Neural progenitor cell (in vitro differentiated cells): ENCODE results near the gene NOTUM. TPM values are rescaled to one million over a fixed set of nuclear protein-coding genes. Genes with fewer than 3 reads are reported as not detected.

Source experiments
- DNase-seq: peaks from one replicate; pipeline ENCODE4 v3.0.0-alpha.2; 2016; ENCODE audit warnings: low spot score
- H2AFZ ChIP-seq: fragments of 200-600 bp; sonication (generic); replicated peaks from 2 replicates; pipeline ENCODE4 v1.6.1; 2016; ENCODE audit warnings: antibody characterized with exemption
- H3F3A ChIP-seq: fragments of 200-600 bp; sonication (generic); 2 replicates; pipeline ENCODE4 v1.6.1; 2016; ENCODE audit warnings: antibody characterized with exemption, low read depth
- H3K27ac ChIP-seq: fragments of 200-600 bp; sonication (generic); 2 replicates; pipeline ENCODE4 v1.5.1; 2016; ENCODE audit warnings: mild to moderate bottlenecking
- H3K27me3 ChIP-seq: fragments of 200-600 bp; sonication (generic); 2 replicates; pipeline ENCODE4 v1.6.1; 2016; ENCODE audit warnings: mild to moderate bottlenecking, moderate library complexity
- H3K36me3 ChIP-seq: fragments of 200-600 bp; sonication (generic); 2 replicates; pipeline ENCODE4 v1.5.1; 2016
- H3K4me1 ChIP-seq: fragments of 200-600 bp; sonication (generic); 2 replicates; pipeline ENCODE4 v1.6.1; 2016; ENCODE audit warnings: mixed run types
- H3K4me2 ChIP-seq: fragments of 200-600 bp; sonication (generic); 2 replicates; pipeline ENCODE4 v1.6.1; 2016
- H3K4me3 ChIP-seq: fragments of 200-600 bp; sonication (generic); 2 replicates; pipeline ENCODE4 v1.5.1; 2016
- H3K79me2 ChIP-seq: fragments of 200-600 bp; sonication (generic); 2 replicates; pipeline ENCODE4 v1.6.1; 2016; ENCODE audit warnings: low read depth
- H3K9ac ChIP-seq: fragments of 200-600 bp; sonication (generic); 2 replicates; pipeline ENCODE4 v1.6.1; 2016
- H3K9me3 ChIP-seq: fragments of 200-600 bp; sonication (generic); 2 replicates; pipeline ENCODE4 v1.5.1; 2016; ENCODE audit warnings: low read depth
- H4K20me1 ChIP-seq: fragments of 200-600 bp; sonication (generic); 2 replicates; pipeline ENCODE4 v1.6.1; 2016; ENCODE audit warnings: low read depth
- H3K27ac Mint-ChIP-seq: 3 replicates; pipeline ENCODE4 v1.8.0; 2021; ENCODE audit warnings: mixed read lengths
- H3K27me3 Mint-ChIP-seq: 2 replicates; pipeline ENCODE4 v1.8.0; 2022; ENCODE audit warnings: low read depth, mild to moderate bottlenecking, inconsistent platforms, moderate library complexity, mixed read lengths; ENCODE audit not compliant: insufficient read depth
- H3K36me3 Mint-ChIP-seq: 3 replicates; pipeline ENCODE4 v1.8.0; 2021; ENCODE audit warnings: mixed read lengths
- H3K4me1 Mint-ChIP-seq: 3 replicates; pipeline ENCODE4 v1.8.0; 2021; ENCODE audit warnings: mixed read lengths
- H3K4me3 Mint-ChIP-seq: 3 replicates; pipeline ENCODE4 v1.8.0; 2021; ENCODE audit warnings: mild to moderate bottlenecking, moderate library complexity, mixed read lengths
- H3K9me3 Mint-ChIP-seq: 3 replicates; pipeline ENCODE4 v1.8.0; 2020; ENCODE audit warnings: mixed read lengths
- EZH2 ChIP-seq: fragments of 200-600 bp; sonication (generic); IDR thresholded peaks from 2 replicates; pipeline ENCODE4 v1.6.1; 2017; ENCODE audit warnings: antibody characterized with exemption, mild to moderate bottlenecking, moderate library complexity
- EZH2phosphoT487 ChIP-seq: fragments of 200-600 bp; sonication (generic); IDR thresholded peaks from 2 replicates; pipeline ENCODE4 v1.6.1; 2017; ENCODE audit warnings: antibody characterized with exemption
- total RNA-seq: library from RNA; depleted of rRNA; stranded (reverse); fragments of >200 nt; gene quantifications from 2 replicates; pipeline ENCODE4 v1.2.3, GENCODE V29; 2015; ENCODE audit warnings: low replicate concordance
- TF ChIP-seq, protein P1 (sequence below): fragments of 200-600 bp; sonication (generic); IDR thresholded peaks from 2 replicates; pipeline ENCODE4 v1.5.1; 2017; ENCODE audit warnings: antibody characterized with exemption, mild to moderate bottlenecking

Gene NOTUM
- total RNA-seq, 1 donor from 2014 or later, result not detected

DNA sequence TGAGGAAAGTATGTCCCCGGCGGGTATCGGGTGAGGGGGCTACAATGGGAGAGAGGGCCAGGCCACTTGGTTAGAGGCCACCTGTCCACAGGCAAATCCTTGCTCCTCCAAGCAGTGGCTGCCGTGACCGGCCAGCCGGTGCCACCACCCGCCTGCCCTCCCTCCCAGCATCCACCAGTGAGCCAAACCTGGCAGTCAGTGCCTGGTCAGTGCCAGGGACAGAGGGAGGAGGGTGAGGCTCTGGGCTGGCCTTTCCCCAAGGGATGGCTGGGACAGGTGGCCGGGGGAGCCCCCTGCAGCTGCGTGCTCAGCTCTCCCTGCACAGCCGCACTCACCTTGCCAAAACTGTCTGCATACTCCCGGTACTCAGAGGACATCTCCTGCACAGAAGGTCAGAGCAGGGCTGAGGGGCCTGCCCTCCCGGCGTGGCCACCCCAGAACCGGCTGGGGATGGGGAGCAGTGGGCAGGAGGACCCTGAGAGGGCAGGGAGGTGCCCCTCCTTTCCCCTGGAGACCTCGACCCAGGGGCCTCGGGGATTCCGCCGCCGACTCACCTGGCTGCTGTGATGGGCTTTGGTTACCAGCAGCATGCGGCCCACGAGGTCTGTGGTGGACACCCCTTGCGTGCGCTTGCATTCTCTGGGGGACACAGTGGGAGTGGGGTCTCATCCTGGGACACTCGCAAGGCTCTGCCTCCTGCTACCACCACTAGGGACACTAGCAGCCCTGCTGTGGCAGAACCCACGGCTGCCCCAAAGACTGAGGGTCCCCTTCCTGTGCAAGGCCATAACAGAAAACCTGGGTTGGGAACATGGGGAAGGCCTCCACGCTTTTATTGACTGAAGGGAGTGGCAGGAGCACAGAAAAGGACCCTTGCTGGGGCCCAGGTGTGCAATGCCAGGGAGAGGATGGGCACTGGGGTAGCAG lies 53.5 kb downstream of the NOTUM start:
- Mint-ChIP-seq H3K9me3 (no peaks in the 10 kb centered on the region), H3K27me3 (peaks cover 5% of the 10 kb centered on the region), H3K4me3 (no peak overlapping the region), H3K27ac (no peak overlapping the region), H3K4me1 (peaks cover 9% of the 10 kb centered on the region), H3K36me3 (no peaks in the 10 kb centered on the region)
- H3K9ac ChIP-seq, result no peak overlapping the region
- H3F3A ChIP-seq, result peaks cover 26% of the 10 kb centered on the region
- DNase-seq, result no peak
- no peak overlapping the region for H3K4me2 ChIP-seq
- H3K27me3 ChIP-seq, result peaks cover 29% of the 10 kb centered on the region
- TF ChIP-seq, protein P1, sequence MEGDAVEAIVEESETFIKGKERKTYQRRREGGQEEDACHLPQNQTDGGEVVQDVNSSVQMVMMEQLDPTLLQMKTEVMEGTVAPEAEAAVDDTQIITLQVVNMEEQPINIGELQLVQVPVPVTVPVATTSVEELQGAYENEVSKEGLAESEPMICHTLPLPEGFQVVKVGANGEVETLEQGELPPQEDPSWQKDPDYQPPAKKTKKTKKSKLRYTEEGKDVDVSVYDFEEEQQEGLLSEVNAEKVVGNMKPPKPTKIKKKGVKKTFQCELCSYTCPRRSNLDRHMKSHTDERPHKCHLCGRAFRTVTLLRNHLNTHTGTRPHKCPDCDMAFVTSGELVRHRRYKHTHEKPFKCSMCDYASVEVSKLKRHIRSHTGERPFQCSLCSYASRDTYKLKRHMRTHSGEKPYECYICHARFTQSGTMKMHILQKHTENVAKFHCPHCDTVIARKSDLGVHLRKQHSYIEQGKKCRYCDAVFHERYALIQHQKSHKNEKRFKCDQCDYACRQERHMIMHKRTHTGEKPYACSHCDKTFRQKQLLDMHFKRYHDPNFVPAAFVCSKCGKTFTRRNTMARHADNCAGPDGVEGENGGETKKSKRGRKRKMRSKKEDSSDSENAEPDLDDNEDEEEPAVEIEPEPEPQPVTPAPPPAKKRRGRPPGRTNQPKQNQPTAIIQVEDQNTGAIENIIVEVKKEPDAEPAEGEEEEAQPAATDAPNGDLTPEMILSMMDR, result peak; percentile 4
- no peak for TF ChIP-seq EZH2phosphoT487
- no peak for TF ChIP-seq EZH2
- H3K27ac ChIP-seq, result no peak overlapping the region
- H3K36me3 ChIP-seq, result no peaks in the 10 kb centered on the region
- H3K9me3 ChIP-seq, result no peaks in the 10 kb centered on the region
- no peak overlapping the region for H3K4me3 ChIP-seq
- H4K20me1 ChIP-seq, result peaks cover 28% of the 10 kb centered on the region
- H3K4me1 ChIP-seq, result peaks cover 6% of the 10 kb centered on the region
- H3K79me2 ChIP-seq, result no peaks in the 10 kb centered on the region
- no peak overlapping the region for H2AFZ ChIP-seq

DNA sequence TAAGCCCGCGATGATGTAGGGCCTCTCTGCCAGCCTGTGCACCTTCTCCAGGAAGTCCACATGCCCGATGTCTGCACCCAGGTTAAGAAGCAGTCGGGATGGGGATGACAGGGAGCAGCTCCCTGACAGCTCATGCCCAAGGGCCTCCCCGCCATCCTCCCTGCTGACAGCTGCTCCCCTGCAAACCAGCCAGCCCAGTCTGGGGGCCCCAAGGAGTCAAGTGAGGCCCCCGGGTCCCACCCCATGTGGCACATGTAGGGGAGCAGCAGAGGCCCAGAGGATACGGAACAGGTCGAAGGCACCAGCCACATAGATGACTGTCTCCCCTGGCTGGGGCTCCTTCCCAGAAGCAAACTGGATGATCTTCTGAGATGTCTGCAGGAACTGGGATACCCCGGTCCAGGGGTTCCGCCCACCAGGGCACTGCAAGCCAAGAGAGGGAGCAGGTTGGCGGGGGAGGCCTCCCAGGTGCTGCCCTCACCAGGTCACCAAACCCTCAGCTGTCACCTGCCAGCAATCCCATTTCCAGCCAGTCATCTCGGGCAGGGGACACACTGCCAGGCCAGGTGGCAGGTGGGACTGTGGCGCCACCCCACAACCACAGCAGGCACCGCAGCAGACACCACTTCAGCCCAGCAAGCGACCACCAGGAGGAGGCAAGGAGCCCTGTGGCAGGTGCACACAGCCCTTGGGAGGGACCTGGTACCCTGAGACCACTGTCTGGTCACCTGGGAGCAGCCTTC lies 54.3 kb downstream of the NOTUM start:
- no peak overlapping the region for H2AFZ ChIP-seq
- Mint-ChIP-seq H3K4me3 (no peak overlapping the region), H3K36me3 (no peaks in the 10 kb centered on the region), H3K9me3 (no peaks in the 10 kb centered on the region), H3K27me3 (peaks cover 5% of the 10 kb centered on the region), H3K27ac (no peak overlapping the region), H3K4me1 (peaks cover 9% of the 10 kb centered on the region)
- H3K27ac ChIP-seq, result no peak overlapping the region
- H3K4me2 ChIP-seq, result no peak overlapping the region
- H3K4me1 ChIP-seq, result peaks cover 9% of the 10 kb centered on the region
- TF ChIP-seq, protein P1, result peak; percentile 26
- TF ChIP-seq EZH2phosphoT487 (no peak), EZH2 (no peak)
- H4K20me1 ChIP-seq, result peaks cover 23% of the 10 kb centered on the region
- no peaks in the 10 kb centered on the region for H3K36me3 ChIP-seq
- peaks cover 37% of the 10 kb centered on the region for H3K27me3 ChIP-seq
- H3K79me2 ChIP-seq, result no peaks in the 10 kb centered on the region
- no peak overlapping the region for H3K4me3 ChIP-seq
- H3K9me3 ChIP-seq, result no peaks in the 10 kb centered on the region
- DNase-seq, result no peak
- H3K9ac ChIP-seq, result no peak overlapping the region
- peaks cover 18% of the 10 kb centered on the region for H3F3A ChIP-seq

DNA sequence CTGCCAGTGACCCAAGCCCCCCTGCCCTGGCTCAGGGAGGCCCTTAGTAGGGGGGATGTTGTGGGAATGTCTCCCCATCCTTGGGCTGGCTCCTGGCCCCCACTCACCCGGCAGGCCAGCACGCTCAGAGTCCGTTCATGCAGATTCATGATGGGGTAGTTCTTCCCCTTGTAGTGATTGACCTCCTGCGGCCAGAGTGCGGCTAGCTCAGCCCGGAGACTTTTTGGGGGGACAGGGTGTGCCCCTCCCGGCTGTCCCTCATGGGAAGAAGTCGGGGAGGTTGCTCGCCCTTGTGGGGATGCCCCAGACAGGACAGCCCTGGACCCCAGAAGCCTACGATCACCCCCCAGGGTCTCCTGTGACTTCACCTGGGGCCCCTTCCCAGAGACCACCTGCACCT lies 55.0 kb downstream of the NOTUM start:
- Histone ChIP-seq H3K4me3 (no peak overlapping the region), H3K79me2 (no peaks in the 10 kb centered on the region), H2AFZ (no peak overlapping the region), H3K4me2 (no peak overlapping the region), H3K27ac (no peak overlapping the region), H4K20me1 (peaks cover 26% of the 10 kb centered on the region), H3K9ac (no peak overlapping the region), H3K4me1 (peaks cover 11% of the 10 kb centered on the region), H3F3A (peaks cover 19% of the 10 kb centered on the region), H3K27me3 (peaks cover 44% of the 10 kb centered on the region), H3K36me3 (no peaks in the 10 kb centered on the region), H3K9me3 (no peaks in the 10 kb centered on the region)
- Mint-ChIP-seq H3K27ac (no peak overlapping the region), H3K4me1 (peaks cover 12% of the 10 kb centered on the region), H3K9me3 (no peaks in the 10 kb centered on the region), H3K4me3 (no peak overlapping the region), H3K27me3 (peaks cover 12% of the 10 kb centered on the region), H3K36me3 (peaks cover 3% of the 10 kb centered on the region)
- no peak for DNase-seq
- no peak for TF ChIP-seq EZH2
- TF ChIP-seq EZH2phosphoT487, result no peak
- TF ChIP-seq, protein P1, result no peak
